Spleen (tissue), 11 donors: ENCODE data around the gene C16orf87. TPM values are rescaled to one million over a fixed set of nuclear protein-coding genes. Genes with fewer than 3 reads are reported as not detected.
A peak's percentile ranks its signal among the peaks of the same experiment; 100 is the strongest.

Experiments
- DNase-seq: peaks from one replicate; pipeline ENCODE4 v3.0.0-alpha.2; 2020
- H3K27ac ChIP-seq, 8 donors: fragments of 200-600 bp; sonication (generic) in 7 of 8; 1 replicate in 4 of 8; 2 replicates in 4 of 8; pipeline versions ENCODE4 v1.5.0 to v1.8.0; 2016 to 2021; ENCODE audit warnings: inconsistent platforms in 4 of 8, mild to moderate bottlenecking in 4 of 8, moderate library complexity in 1 of 8
- H3K27me3 ChIP-seq, 7 donors: fragments of 200-600 bp; sonication (generic) in 6 of 7; replicated peaks in 1 of 7; 1 replicate in 4 of 7; 2 replicates in 3 of 7; pipeline versions ENCODE4 v1.5.0 to v1.8.0; 2016 to 2021; ENCODE audit warnings: inconsistent platforms in 3 of 7, mild to moderate bottlenecking in 1 of 7
- H3K36me3 ChIP-seq, 6 donors: fragments of 200-600 bp; sonication (generic) in 5 of 6; 1 replicate in 4 of 6; 2 replicates in 2 of 6; pipeline versions ENCODE4 v1.5.0 to v1.8.0; 2016 to 2021; ENCODE audit warnings: inconsistent platforms in 2 of 6
- H3K4me1 ChIP-seq, 6 donors: fragments of 200-600 bp; sonication (generic) in 5 of 6; 1 replicate in 3 of 6; 2 replicates in 3 of 6; pipeline versions ENCODE4 v1.5.0 to v1.8.0; 2016 to 2021; ENCODE audit warnings: inconsistent platforms in 3 of 6
- H3K4me3 ChIP-seq, 8 donors: fragments of 200-600 bp; sonication (generic) in 7 of 8; 1 replicate in 4 of 8; 2 replicates in 4 of 8; pipeline versions ENCODE4 v1.5.0 to v1.8.0; 2016 to 2021; ENCODE audit warnings: inconsistent platforms in 4 of 8, mild to moderate bottlenecking in 4 of 8, moderate library complexity in 2 of 8
- H3K9me3 ChIP-seq, 8 donors: fragments of 200-600 bp; sonication (generic) in 7 of 8; 1 replicate in 4 of 8; 2 replicates in 4 of 8; pipeline versions ENCODE4 v1.5.0 to v1.8.0; 2016 to 2021; ENCODE audit warnings: inconsistent platforms in 4 of 8
- CTCF ChIP-seq, 11 experiments: fragments of 200-600 bp in 7 of 11; fragments of 450-650 bp in 4 of 11; sonication (generic) in 4 of 11; IDR thresholded peaks in 8 of 11; conservative IDR thresholded peaks in 3 of 11; 1 replicate in 7 of 11; 2 replicates in 4 of 11; pipeline versions ENCODE4 v1.4.0 to v1.8.0; 2016 to 2021; ENCODE audit warnings: antibody characterized with exemption in 11 of 11, inconsistent platforms in 4 of 11, mild to moderate bottlenecking in 1 of 11
- POLR2A ChIP-seq, 3 donors: fragments of 450-650 bp; IDR thresholded peaks; one replicate each; pipeline ENCODE4 v1.5.1; 2017; ENCODE audit warnings: antibody characterized with exemption in 3 of 3, mild to moderate bottlenecking in 1 of 3
- POLR2AphosphoS5 ChIP-seq, 3 donors: sonication (generic); formaldehyde crosslinking; IDR thresholded peaks; one replicate each; pipeline ENCODE4 v1.5.1; 2017; ENCODE audit warnings: antibody characterized with exemption in 3 of 3
- WGBS, 5 donors: extraction: QIAGEN DNeasy Blood & Tissue Kit in 3 of 5; methylation state at CpG; one replicate each; pipeline versions ENCODE4 v1.1.5 to v1.1.7; 2013 to 2018; 5-methylcytosine and 5-hydroxymethylcytosine counted together
- intact Hi-C: fragments of 100-400 bp; cut with DNase I; formaldehyde crosslinking; loops from one replicate; pipeline ENCODE4 v1.15.0; 2023; ENCODE audit warnings: low total_unique reads
- polyA plus RNA-seq, 3 donors: library from polyadenylated mRNA; stranded (reverse); fragments of 200-250 nt; gene quantifications; one replicate each; pipeline ENCODE4 v1.2.1, GENCODE V29; 2013
- total RNA-seq, 7 donors: library from RNA; depleted of rRNA in 3 of 7; stranded (reverse); fragments of >200 nt in 3 of 7; fragmentation: NEBNext Ultra II Directional in 4 of 7; extraction: Animal tissue kit (Norgen Biotek cat#: 25700) in 4 of 7; gene quantifications; one replicate each; pipeline versions ENCODE4 v1.1.0 to v1.2.1, GENCODE V29; 2016 to 2021
- donor health status: healthy with polysubstance abuse.
- donor health status: DM: no; HTN: no; CAD: no; lungs with moderate emphysema.
- donor health status: DM: no; HTN: no; CAD: no.
- donor health status: Bipolar disorder and iron deficiency.
- donor health status: healthy.
- donor health status: DM: no; HTN: no; CAD: no.
- donor health status: DM: yes; HTN: yes; CAD: no.

The C16orf87 gene
- total and polyA plus RNA-seq, 10 donors: 7.2 to 10.3 (median 8.5) TPM

DNA sequence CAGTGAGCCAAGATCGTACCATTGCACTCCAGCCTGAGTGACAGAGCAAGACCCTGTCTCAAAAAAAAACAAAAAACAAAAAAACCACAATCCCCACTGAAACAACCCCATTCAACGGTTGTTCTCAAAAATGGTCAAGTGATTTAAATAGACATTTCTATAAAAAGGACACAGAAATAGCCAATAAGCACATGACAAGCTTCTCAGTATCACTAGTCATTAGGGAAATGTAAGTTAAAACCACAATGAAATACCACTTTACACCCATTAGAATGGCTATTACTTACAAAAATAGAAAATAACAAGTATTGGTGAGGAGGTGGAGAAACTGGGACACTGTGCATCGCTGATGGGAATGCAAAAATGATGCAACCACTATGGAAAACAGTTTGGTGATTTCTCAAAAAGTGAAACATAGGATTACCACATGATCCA, 56.2 kb downstream of the C16orf87 start:
- no peak overlapping the region for H3K27ac ChIP-seq
- TF ChIP-seq POLR2AphosphoS5 (IDR thresholded peaks at IDR 0.05): no peak
- TF ChIP-seq POLR2A (IDR thresholded peaks at IDR 0.05): no peak
- no peak for TF ChIP-seq CTCF (IDR thresholded peaks at IDR 0.05 in 8 of 11, conservative IDR thresholded peaks at IDR 0.05 in 3 of 11)
- no peak overlapping the region for H3K4me3 ChIP-seq
- H3K36me3 ChIP-seq: no peaks in the 10 kb centered on the region
- H3K27me3 ChIP-seq: no peaks in the 10 kb centered on the region
- WGBS, 5 donors: 46 to 58% (median 55%) methylated on average over 3 of the region's 3 CpGs
- H3K9me3 ChIP-seq: peaks cover 0 to 6% (median 0%) of the 10 kb centered on the region in 8 donors
- intact Hi-C loops: no loop called here
- DNase-seq: no peak
- peaks cover 0 to 7% (median 0%) of the 10 kb centered on the region in 6 donors for H3K4me1 ChIP-seq

- Histone ChIP-seq H3K9me3 (no peaks in the 10 kb centered on the region), H3K4me3 (no peak overlapping the region), H3K36me3 (no peaks in the 10 kb centered on the region), H3K27me3 (no peaks in the 10 kb centered on the region), H3K27ac (no peak overlapping the region), H3K4me1 (peaks cover 0 to 7% (median 0%) of the 10 kb centered on the region in 6 donors)
- no peak for DNase-seq
- TF ChIP-seq POLR2A (IDR thresholded peaks at IDR 0.05) (no peak), CTCF (IDR thresholded peaks at IDR 0.05 in 8 of 11, conservative IDR thresholded peaks at IDR 0.05 in 3 of 11) (no peak), POLR2AphosphoS5 (IDR thresholded peaks at IDR 0.05) (no peak)
- 80 to 93% (median 86%) methylated on average over 4 of the region's 4 CpGs for WGBS, 5 donors
- intact Hi-C loops: no loop called here
Observed at GRCh38 chr16:46772463-46772862, 58.5 kb downstream of the C16orf87 start.

GRCh38 chr16:46768809-46769208, 62.2 kb downstream of the C16orf87 start:
- intact Hi-C loops: no loop called here
- 82 to 94% (median 89%) methylated on average over 8 of the region's 8 CpGs for WGBS, 5 donors
- Histone ChIP-seq H3K9me3 (no peaks in the 10 kb centered on the region), H3K27me3 (no peaks in the 10 kb centered on the region), H3K27ac (no peak overlapping the region), H3K36me3 (no peaks in the 10 kb centered on the region), H3K4me3 (no peak overlapping the region), H3K4me1 (peaks cover 0 to 6% (median 0%) of the 10 kb centered on the region in 6 donors)
- peak; percentile 22 for DNase-seq
- no peak for TF ChIP-seq POLR2A (IDR thresholded peaks at IDR 0.05)
- no peak for TF ChIP-seq CTCF (IDR thresholded peaks at IDR 0.05 in 8 of 11, conservative IDR thresholded peaks at IDR 0.05 in 3 of 11)
- TF ChIP-seq POLR2AphosphoS5 (IDR thresholded peaks at IDR 0.05): no peak

- DNase-seq: peak; percentile 38
- intact Hi-C loops: no loop called here
- WGBS, 5 donors: 25 to 49% (median 40%) methylated on average over 7 of the region's 7 CpGs
- Histone ChIP-seq H3K27me3 (no peaks in the 10 kb centered on the region), H3K4me1 (peaks cover 0 to 6% (median 0%) of the 10 kb centered on the region in 6 donors), H3K27ac (no peak overlapping the region), H3K9me3 (no peaks in the 10 kb centered on the region), H3K36me3 (no peaks in the 10 kb centered on the region), H3K4me3 (no peak overlapping the region)
- TF ChIP-seq POLR2A (IDR thresholded peaks at IDR 0.05) (no peak), POLR2AphosphoS5 (IDR thresholded peaks at IDR 0.05) (no peak), CTCF (IDR thresholded peaks at IDR 0.05 in 8 of 11, conservative IDR thresholded peaks at IDR 0.05 in 3 of 11) (no peak)
Observed at GRCh38 chr16:46765050-46765449, 65.9 kb downstream of the C16orf87 start.
